Kasumi-1 (cell line): ENCODE data around the gene CABLES2.

Source experiments
- DNase-seq, 2 experiments: peaks; one replicate each; lab custom pipeline; 2025; lab: John Stamatoyannopoulos, UW

The CABLES2 gene

DNA sequence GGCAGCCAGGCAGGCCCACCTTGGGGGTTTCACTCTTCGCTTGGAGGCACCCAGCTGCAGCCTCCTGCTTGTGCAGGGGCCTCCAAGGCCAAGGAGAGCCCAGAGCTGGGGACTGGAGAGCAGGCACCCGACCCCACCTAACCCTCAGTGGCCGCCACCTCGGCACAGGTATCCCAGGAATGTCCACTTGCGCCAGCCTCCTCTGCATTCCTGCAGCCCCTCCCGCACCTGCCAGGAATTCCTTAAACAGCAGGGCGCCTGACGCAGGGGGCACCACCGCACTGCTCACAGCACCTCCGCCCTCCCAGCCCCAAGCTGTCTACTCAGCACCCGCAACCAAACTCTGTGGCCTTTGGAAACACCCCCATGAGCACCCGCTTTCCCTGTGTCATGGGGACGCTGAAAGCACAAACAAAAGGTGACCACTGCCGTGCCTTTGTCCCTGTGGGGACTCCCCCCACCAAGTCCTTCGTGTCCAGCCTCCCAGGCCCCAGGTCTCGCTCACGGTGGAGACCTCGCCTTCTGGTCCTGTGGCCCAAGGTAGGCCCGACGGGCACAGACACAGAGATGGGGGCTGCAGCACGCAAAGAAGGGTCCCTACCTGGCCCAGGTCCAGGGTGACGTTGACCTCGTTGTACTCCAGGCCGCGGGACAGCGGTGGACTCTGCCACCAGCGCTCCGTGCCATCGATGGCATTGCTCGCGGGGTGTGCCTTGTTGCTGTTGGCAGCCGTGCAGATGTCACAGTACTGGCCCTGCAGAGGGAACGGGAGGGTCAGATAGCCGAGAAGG lies 45.1 kb downstream of the CABLES2 start:
- DNase-seq, result no peak

DNA sequence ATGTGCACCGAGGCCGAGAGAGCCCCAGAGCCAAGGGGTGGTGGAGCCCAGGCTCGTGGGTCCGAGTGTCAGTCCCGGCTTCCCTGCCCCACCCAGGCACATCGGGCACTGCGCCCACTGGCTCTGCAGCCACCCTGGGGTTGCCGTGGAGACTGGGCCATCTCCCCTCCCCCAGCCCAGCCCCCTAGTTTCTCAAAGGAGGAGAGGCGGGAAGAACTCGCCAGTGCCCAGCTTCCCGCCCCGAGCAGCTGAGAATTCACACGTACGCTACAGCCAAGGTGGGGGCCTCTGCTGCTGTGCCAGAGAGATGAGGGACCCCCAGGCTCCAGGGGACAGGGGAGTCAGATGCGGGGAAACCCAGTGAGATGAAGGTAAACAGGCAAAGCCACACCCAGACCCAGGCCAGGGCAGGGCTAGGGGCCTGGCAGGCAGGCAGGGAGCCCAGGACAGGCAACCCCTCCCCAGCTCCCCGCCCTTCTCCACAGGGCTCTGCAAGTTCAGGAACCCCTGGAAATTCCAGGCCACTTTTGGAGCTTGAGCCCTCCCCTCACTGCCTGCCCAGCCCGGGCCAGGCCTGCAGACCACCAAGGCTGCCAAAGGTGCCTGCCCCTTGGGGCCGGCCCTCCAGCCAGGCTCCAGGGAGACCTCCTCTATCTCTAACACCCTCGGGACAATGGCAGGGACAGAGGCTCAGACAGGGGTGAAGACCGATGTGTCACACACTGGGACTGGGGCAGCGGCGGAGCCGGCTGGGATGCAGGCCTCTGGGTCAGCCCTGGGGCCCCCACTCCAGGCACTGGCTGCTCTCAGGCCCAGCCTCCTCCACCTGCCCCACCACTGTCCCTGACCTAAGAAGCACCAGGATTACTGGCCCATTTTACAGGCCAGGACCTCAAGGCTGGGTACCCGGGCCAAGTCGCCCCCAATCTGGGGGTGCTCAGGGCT lies 46.0 kb downstream of the CABLES2 start:
- no peak for DNase-seq

DNA sequence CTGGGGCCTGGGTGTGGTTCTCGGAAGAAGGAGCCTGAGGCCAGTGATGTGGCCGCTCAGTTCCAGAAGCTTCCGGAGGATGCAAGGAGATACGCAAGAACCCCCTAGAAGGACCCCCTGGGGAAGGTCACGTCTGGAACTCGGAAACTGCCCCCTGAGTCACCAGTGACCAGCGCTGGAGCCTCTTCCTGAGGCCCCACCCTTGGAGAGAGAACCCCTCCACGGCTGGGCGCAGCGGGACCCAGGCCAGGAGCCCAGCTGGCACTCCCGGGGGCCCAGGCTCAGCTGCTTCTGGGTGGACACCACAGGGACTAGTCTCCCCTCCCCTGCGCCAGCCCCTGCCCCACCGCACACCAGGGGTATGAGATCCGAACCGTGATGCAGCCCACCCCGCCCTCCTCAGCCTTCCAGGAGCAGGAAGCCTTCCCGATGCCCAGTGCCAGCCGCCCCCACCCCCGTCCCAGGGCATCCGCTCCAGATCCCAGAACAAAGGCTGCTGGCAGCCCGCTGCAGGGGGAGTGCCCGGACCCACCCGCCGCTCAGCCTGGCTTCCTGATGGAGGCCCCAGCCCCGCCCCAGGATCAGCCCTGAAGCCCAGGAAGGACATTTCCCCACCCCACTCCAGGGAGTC lies 47.5 kb downstream of the CABLES2 start:
- DNase-seq, result no peak

DNA sequence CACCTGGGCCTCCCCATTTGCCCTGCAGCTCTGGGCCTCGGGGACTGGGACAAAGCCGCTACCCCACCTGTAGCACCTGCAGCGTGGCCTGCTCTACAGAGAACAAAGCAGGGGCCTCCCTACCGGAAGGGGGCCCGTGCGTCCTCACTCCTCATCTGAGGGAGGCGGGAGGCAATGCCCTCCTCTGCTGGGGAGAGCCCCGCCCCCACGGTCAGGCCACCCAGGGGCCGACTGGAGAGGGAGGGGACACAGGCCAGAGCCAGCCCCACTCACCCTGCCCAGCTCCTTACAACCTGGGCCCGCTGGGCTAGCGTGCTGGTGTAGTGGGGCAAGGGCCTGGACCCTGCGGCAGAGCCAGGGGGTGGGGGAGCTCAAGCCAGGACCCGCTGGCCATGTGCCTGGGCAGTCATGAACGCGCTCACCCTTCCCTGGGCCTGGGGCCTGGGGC lies 48.0 kb downstream of the CABLES2 start:
- no peak for DNase-seq

DNA sequence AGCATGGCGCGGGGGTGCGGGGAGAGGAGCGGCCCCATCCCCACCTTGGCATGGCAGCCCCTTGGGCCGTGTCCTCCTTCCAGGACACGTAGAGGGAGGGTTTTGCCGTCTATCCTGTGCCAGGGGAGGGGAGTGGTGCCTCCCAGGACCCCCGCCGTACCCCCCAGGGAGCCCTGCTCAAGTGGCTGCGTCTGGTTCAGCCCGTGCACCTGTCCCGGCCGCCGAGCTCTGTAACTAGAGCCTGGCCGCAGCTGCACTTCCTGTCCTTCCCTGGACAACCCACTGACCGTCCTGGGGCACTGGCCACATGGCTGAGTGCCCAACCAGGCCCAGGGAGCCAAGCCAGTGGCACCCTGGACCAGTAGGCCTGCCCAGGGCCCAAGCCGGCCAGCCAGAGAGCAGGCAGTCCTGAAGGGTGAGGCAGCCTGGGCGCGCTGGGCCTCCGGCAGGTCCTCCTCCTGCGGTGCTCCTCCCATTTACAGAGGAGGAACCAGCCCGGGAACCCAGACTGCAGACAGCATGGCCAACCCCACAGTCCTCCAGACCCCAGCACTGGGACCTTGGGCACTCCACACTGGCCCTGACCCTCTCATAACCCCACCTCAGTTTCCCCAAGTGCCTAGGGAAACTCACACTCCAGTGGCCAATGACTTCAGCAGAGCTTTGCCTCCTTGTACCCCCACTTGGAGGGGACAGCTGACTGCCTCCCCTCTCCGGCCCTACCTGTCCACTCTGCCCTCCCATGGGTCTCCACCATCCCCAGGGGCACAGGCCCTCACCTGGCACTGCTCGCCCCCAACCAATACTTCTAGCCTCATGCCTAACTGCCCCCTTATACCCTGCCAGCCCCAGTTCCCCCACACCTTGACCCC lies 48.7 kb downstream of the CABLES2 start:
- no peak for DNase-seq

DNA sequence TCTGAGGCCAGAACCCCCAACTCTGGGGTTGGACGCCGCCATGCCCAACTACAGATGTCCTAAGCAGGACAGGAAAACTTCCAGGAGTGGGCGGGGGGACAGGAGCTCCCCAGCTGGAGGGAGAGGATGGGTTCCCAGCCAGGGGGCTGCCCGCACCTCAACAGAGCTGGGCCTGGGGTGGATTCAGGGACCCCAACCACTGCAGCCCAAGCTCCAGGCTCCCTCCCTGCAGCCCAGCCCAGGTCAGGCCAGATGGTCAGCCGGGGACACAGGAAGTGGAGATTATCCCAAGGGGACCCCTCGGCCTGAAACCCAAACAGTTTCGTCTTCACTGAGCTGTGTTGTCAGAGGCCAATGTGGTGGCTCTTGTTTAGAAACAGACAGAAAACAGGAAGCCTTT lies 49.4 kb downstream of the CABLES2 start:
- DNase-seq, result no peak

DNA sequence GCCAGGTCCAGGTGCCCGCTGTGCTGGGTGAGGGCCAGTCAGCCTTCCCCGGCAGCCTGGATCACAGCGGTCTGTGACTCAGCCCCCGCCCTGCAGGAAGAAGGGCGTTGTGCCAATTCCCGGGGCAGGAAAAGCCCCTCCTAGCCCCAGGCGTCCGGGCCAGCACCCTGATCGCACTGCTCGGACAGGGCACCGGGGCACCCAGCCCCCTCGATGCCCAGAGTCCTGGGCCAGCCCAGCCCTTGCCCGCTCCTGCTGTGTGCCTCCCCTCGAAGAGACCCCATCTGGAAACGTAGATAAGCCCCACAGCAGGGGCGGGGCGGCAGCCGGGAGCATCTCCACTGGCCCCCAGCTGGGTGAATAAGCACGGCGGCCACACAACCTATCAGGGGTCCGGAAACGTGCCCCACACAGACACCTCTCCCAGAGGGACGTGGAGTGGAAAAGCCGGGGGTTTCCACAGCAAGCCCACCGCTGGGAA lies 49.9 kb downstream of the CABLES2 start:
- no peak for DNase-seq

DNA sequence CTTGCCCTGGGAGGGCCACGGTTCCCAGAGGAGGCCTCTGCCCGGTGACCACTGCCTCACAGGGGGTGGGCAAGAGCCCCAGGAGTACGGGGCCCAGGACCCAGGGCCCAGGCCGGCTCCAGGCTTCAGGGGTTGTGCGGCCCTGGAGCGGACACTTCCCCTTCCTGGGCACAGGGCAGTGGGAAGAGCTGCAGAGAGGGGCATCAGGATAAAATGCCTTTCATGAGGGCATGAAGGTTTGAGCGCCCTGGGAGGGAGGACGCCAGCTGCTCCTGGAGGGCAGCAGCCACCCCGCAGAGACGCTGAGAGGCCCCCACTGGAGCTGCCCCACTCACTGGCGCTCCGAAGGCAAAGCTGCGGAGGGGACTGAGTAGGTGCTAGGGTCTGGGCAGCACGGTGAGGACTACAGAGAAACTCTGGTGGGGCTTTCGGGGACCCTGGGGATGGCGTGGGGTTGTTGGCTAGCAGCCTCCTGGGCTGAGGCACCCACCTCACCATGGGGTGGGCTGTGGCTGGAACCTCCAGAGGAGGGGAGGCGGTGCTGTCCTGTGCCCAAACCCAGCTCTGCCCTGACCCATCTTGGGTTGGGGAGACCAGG lies 50.4 kb downstream of the CABLES2 start:
- DNase-seq, result no peak

DNA sequence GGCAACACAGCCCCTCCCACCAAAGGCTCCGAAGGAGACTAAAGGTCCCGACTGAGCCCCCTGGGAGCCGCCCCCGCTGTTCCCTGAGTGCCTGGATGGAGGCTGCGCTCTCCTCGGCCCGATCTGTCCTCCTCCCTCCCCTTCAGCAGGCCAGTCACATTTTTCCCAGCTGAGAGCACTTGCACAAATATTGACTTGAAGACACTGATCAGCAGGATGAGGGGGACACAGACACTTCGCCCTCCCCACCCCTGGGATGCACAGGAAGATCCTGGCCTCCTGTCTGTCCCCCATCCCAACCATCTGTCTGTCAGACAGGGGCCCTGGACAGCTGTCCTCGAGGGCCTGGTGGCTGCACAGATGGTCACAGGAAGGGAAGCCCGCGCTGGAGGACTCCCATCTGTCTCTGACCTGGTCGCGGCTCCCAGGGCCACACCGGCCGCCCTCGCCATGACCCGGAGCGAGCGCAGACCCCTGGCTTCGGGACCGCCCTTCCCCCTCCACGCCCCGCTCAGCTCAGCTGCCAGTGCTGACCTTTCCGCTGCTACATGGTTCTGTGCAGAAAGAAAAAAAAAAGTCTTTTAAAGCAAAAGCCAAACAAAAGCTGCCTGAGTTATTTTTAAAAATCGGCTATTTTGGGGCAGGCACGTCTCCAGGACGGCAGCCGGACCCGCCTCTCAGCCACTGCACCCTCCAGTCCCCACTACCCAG lies 51.1 kb downstream of the CABLES2 start:
- DNase-seq, result no peak

DNA sequence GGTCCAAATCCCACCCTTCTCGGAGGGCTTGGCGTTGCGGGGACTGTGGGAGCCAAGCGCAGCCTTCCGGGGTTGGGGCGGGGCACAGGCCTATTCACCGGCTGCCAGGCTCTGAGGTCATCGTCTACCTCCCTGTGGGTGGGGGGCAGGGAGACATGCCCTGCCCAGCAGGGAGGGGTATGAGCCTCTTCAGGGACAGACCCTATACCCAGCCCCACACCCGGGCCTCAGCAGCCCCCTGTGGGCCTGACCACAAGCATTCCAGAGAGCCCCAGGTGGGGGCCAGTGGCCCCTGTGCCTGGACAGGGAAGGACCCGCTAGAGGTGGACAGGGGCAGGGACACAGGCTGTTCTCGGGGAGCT lies 51.6 kb downstream of the CABLES2 start:
- no peak for DNase-seq

DNA sequence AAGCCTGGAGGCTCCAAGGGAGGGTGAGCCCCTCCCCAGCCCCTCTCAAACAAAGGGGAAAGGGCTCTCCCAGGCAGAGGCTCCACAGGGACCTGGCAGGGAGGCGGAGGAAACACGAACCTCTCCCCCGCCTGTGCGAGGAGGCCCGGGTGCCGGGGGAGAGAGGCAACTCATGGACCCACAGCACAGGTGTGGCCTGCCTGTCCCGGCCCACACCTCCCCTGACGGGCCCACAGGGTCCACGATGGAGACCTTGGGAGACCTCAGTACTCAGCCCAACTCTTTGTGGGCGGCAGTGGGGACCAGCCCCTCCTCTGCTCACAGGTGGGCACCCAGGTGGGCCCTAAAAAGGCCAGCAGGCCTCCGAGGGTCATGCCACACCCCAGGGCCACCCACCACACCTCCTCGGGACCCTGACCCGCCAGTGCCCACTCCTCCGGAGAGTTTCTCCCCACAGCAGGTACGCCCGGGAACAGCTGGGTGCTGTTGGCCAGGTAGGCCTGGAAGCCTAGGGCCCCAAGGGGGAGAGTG lies 52.2 kb downstream of the CABLES2 start:
- DNase-seq, result no peak

DNA sequence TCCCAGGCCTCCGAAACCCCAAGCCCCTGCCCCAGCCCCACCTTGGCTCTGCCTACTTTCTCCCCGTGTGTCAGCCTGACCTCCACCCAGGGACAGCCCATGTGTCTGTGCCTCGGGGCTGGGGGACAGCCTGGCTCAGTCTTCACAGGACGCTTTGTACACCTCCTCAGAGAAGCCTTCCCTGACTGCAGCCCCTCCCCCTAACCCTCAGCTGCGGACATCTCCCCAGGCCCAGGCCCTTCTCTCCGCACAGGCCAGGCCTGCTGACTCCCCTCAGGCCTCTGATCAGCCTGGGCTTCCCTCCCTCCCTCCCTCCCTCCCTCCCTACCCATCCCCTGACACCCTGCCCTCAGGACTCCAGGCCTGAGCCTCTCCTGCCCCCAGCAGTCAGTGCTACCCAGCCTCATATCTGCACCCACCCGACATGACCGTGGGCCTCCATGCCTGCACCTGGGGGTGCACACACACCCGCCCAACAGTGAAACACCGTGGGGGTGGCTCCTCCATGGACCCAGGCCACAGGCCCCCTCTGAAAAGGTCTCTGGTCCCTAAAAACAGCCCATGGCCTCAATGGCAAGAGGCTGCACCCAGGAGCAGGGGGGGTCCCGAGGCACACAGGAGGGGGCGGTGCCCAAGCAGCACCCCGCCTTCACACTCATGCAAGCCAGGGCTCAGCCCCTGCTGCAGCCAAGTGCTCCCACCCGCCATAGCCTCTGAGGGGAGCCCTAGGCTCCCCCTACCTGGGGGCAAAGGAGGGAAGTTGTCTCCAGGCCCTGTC lies 52.9 kb downstream of the CABLES2 start:
- DNase-seq, result no peak

DNA sequence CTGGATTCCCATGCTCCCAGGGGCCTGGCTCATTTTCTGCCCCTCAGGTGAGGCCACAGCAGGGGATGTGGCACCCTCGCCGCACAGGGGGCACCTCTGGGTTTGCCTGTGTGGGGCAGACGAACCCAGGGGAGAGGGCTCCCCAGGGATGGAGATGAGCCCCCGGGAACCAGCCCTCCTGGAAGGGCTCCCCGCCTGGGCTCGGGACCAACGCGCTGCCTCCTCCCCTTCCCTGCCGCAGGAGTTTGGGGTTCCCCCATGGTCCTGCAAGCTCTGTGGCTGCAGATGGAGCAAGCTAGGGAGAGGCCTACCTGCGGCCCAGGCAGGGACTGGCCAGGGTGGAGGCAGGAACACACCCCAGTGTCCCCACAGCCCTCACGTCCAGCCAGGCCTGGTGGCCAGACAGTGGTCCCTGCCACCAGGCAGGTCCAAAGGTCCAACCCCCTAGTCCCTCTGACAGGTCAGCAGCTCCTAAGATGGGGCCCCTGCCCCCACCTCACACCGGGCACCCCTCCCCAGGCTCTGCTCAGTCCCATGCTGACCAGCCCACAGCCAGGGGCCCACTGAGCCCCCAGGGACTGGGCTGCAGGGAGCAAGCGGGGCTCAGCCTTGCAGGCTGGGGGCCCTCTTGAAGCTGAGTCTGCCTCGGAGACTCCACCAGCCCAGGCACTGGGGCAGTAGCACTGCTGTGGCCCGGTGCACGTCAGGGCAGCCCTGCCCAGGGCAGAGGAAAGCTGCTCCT lies 53.6 kb downstream of the CABLES2 start:
- DNase-seq, result no peak

DNA sequence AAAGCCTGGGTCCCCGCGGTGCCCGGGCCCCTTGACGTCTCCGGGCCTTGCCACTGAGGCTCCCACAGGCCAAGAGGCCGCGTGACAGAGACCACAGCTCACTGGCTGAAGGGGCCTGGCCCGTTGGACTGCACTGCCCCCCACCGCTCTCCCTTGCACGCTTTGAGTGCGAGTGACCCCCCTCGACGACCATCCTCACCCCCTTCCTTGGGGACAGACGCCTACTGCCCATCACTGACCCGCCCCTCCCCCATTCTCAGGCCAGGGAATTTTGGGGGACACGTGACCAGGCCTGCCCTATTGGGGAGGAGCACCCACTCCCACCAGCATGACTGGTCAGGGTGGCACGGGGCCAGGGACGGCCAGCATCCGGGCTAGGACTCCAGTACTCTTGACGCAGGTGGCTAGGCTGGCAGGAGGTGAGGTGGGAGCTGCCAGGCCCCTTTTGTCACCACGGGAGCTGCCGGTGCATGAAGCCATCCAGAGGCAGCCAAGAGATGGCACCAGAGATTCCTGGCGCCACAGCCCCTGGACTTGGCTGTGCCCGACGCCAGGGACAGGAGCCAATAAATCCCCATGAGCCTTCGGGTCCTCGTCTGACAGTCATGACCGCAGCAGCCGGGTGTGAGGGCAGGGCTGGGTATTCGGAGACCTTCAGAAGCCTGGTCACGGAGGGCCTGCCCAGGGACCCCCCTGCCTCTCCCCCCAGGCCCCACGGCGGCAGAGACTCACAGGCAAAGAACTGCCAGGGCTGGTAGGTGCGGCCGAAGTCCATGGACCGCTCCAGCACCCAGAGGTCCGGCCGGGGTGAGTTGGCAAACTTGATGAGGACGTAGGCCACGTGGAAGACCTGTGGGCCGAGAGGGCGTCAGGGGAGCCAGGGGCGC lies 54.4 kb downstream of the CABLES2 start:
- DNase-seq, result no peak

DNA sequence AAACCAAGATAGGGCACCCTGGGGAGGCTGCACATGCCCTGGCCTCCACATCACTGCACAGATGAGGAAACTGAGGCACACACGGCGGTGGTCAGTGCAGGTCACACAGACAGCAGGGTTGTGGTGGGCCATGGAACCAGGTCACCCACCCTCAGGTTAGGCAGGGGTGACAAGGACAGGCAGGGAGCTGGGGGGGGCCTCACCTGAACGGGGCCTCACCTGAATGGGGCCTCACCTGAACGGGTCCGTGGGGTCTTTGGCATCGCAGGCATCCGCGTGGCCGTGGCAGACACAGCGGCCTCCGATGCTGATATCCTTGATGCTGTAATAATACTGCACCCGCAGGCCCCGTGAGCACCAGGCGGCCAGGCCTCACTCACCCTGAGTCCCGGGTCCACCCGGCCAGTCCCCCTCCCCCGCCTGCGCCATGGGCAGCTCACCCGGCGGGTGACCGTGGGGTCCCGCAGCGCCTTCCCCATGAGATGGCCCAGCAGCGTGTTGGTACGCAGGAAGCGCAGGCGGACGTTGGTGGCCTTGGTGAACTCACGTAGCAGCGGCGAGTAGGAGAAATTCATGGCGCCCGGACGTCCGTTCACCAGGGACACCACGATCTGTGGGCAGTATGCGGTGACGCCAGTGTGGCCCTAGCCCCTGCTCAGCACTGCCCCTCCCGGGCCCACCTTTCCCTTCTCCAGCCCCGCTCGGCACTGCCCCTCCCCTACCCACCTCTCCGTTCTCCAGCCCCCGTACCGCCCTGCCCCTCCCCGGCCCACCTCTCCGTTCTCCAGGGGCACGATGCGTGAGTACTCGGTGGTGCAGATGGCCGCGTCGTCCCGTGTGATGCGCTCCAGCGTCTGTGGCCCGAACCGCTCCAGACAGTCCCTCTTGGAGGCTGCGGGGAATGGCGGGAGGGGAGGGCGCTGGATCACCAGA lies 55.4 kb downstream of the CABLES2 start:
- DNase-seq, result no peak

DNA sequence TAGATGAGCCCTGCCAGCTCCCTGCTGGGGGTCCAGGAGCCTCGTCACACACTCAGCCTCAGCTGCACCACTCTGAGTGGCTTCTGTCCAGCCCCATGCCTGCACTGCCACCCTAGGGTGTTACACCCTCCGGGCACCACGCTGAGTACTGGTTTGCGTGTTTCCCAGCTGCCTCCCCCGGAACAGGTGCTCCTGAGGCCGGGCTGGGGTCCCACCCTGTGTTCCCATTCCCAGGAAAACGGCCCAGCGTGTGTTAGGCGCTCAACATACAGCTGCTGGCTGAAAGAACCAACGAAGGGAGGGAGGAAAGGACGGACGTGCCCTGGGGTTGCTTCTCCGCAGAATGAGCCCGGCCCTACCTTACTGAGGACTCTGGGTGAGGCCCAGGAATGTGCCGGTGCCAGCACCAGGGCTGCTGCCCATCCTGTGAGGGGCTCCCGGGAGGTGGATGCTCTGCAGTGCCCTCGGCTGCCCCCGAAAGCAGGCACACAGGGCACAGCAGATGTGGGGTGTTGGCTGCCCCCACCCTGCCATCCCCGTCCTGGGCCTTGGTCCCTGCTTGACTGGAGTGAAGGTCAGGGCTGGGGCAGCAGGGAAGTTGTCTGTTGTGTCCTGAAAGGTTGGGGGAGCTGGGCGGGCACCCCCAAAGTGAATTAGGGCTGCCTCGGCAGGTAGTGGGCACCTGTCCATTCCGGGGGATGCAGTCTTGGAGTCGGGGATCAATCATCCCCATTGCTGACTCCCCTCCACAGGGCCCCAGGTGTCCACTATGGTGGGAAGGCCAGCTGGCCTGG lies 56.3 kb downstream of the CABLES2 start:
- no peak for DNase-seq
